OCI-LY1 (cell line): ENCODE results near the gene ACHE.

Source experiments
- EZH2 ChIP-seq: fragments of 200-600 bp; sonication (generic), shearing (Covaris generic); IDR thresholded peaks from 2 replicates; pipeline ENCODE4 v1.8.0; 2017; ENCODE audit warnings: borderline replicate concordance, mixed run types, mild to moderate bottlenecking, antibody characterized with exemption, low read length, moderate library complexity, mixed read lengths
- TF ChIP-seq, protein P1 (sequence below): fragments of 200-600 bp; sonication (generic), shearing (Covaris generic); IDR thresholded peaks from 2 replicates; pipeline ENCODE4 v1.5.1; 2017; ENCODE audit warnings: mild to moderate bottlenecking, antibody characterized with exemption, low read length, moderate library complexity, mixed read lengths

DNA sequence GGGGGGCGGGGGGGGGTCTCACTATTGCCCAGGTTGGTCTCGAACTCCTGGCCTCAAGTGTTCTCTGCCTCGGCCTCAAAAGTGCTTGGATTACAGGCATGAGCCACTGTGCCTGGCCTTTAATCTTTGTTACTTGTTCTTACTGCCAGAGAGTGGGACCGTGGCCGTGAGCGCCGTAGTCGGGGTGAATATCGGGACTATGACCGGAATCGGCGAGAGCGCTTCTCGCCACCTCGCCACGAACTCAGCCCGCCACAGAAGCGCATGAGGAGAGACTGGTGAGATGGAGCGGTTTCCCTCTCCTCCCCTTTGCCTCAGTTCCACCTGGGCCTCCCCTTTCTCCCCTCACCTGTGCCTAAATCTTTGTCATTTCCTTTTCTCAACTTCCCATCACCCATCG, 14.6 kb downstream of the ACHE start:
- TF ChIP-seq, protein P1, sequence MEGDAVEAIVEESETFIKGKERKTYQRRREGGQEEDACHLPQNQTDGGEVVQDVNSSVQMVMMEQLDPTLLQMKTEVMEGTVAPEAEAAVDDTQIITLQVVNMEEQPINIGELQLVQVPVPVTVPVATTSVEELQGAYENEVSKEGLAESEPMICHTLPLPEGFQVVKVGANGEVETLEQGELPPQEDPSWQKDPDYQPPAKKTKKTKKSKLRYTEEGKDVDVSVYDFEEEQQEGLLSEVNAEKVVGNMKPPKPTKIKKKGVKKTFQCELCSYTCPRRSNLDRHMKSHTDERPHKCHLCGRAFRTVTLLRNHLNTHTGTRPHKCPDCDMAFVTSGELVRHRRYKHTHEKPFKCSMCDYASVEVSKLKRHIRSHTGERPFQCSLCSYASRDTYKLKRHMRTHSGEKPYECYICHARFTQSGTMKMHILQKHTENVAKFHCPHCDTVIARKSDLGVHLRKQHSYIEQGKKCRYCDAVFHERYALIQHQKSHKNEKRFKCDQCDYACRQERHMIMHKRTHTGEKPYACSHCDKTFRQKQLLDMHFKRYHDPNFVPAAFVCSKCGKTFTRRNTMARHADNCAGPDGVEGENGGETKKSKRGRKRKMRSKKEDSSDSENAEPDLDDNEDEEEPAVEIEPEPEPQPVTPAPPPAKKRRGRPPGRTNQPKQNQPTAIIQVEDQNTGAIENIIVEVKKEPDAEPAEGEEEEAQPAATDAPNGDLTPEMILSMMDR = no peak
- TF ChIP-seq EZH2 = no peak
